GM04504 (cell line): ENCODE data around the gene OR51B6.
"Not testable (repeated sequence)": the region's sequence is repeated elsewhere in the genome, so short reads cannot be mapped to it uniquely, and the experiment has no call there.

Experiments
- DNase-seq: peaks from one replicate; pipeline ENCODE4 v3.0.0-alpha.2; 2012; ENCODE audit warnings: low read depth

The OR51B6 gene

DNA sequence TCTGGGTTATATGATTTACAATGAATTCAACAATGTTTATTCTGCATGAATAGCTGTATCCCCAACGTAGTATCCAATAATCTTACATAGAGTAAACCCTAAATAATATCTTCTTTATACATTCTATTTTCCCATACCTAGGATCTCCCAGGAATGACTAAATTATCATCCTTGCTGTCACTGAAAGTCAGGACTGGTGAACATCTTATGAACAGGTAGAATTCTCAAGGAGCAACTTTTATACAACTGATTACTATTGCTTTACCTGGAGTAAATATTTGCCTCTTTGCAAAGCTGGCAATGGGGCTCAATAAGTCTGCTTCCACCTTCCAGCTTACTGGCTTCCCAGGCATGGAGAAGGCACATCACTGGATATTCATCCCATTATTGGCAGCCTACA, at the start of gene OR51B6:
TSS of gene OR51B6 (plus strand) at position 301 of the 400 bp plus-strand sequence. CDS start at position 301, 0 bp downstream.
- DNase-seq = no peak

DNA sequence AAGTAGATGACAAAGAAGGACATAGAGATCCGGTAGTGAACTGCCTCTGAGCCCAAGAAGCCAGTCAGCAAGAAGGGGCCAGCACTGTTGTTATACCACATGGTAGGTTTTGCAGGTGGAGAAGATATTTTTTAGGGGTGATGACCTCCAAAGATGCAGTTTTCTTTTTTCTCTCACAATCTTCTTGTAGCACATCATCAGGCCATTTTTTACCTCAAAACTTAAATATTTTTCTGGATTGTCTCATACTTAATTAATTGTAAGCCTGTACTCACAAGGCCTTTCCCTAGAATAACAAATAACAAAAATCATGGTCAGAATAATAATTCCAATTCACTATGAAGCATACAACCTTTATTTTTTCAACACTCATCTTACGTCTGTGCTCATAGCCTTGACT, 49.5 kb upstream of the OR51B6 start, which contains the start of gene OR51B4:
TSS of gene OR51B4 (minus strand) at position 101 of the 400 bp plus-strand sequence. CDS start at position 101, 0 bp downstream.
- DNase-seq = no peak

- no peak for DNase-seq
Observed at GRCh38 chr11:5303626-5304025, 47.7 kb upstream of the OR51B6 start.

- no peak for DNase-seq
Observed at GRCh38 chr11:5304046-5304445, 47.3 kb upstream of the OR51B6 start.

DNA sequence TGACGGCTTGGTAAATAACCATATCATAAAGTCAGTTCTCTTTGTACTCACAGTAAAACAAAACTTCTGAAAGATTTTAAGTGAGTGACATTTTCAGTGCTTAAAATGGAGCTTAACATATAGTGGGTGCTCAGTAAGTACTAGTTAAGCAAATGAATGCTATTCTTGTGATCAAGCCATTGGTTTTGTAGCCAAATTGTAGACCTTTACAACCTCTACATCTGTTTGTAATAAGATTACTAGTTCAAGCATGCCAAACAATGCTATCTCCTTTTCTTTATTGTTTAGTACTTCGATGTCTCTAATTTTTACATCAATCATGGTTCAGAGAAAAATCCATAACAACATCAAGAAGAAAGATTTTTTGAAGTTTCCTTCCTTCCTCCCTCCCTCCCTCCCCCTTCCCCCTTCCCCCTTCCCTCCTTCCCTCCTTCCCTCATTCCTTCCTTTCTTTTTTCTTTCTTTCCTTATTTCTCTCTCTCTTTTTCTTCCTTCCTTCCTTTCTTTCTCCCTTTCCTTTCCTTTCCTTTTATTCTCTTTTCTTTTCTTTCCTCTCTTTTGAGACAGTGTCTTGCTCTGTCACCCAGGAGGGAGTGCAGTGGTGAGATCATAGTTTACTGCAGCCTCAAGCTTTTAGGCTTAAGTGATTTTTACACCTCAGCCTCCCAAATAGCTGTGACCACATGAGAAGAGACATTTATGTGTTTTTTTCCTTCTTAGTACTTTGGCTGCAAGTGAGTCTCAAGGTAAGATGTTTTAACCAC, 43.9 kb upstream of the OR51B6 start:
- DNase-seq = no peak

DNA sequence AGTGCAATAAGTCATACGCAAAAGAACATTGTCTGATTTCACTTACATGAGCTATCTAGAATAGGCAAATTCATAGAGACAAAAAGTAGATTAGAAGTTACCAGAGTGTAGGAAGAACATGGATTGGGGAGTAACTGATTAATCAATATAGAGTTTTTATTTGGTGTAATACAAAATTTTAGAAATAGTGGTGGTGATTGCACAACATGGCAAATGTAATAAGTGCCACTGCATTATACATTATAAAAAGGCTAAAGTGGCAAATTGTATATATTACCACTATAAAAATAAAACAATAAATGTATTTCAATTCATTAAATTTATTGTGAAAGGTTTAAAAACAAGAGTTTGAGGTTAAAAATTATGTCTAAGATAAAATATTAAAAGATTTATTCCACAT, 40.9 kb upstream of the OR51B6 start:
- no peak for DNase-seq

GRCh38 chr11:5313326-5314023, 37.8 kb upstream of the OR51B6 start:
- DNase-seq = not testable (repeated sequence)

- DNase-seq = no peak
Observed at GRCh38 chr11:5317292-5317691, 34.0 kb upstream of the OR51B6 start.

DNA sequence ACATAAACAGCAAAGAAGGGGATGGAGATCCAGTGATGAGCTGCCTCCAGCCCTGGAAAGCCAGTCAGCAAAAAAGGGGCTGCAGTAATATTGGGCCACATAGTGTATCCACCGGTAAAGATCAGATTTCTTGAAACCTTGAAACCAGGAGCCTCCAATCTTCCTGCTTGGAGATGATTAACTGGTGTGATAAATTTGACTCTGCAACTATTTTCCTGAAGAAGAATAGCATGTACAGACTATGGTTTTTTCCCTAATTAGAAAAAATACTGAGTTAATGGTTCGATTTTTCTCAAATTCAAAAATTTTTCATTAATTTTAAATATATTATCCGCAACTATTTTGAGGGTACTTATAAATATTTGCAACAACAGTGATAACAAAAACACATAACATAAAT, 27.1 kb upstream of the OR51B6 start, which contains the start of gene OR51B2:
TSS of gene OR51B2 (minus strand) at position 101 of the 400 bp plus-strand sequence. CDS start at position 101, 0 bp downstream.
- no peak for DNase-seq

DNA sequence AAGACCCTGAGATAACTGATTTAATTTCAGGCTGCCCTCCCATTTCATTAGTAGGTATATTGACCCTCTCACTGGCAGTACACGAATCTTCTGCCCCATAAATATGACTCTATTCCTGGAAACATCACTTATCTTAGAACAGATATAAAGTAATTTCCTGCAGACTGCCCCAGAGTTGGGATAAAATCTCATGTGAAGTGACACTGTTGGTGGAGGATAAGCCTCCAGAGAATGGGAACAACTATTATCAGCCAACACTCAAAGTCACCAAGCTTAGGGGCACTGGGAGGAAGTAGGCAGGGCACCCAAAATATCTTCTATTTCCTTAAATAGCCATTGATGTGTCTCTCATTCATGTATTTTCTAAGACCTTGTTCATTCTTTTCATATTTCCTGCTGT, 16.1 kb upstream of the OR51B6 start:
- no peak for DNase-seq

DNA sequence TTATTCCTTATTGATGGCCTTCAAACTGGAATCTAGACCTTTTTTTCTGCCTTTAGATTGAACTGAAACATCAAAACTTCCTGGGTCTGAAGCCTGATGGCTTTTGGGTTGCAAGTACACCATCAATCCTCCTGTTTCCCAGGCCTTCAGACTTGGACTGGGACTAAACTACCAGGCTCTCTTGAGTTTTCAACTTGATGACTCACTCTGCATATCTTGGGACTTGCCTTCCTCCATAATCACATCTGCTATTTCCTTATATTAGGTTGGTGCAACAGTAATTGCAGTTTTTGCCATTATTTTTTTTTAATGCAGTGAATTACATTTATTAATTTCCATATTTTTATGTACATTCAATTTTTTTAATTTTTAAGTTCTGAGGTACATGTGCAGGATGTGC, 15.0 kb upstream of the OR51B6 start:
- DNase-seq = peak; percentile 12

DNA sequence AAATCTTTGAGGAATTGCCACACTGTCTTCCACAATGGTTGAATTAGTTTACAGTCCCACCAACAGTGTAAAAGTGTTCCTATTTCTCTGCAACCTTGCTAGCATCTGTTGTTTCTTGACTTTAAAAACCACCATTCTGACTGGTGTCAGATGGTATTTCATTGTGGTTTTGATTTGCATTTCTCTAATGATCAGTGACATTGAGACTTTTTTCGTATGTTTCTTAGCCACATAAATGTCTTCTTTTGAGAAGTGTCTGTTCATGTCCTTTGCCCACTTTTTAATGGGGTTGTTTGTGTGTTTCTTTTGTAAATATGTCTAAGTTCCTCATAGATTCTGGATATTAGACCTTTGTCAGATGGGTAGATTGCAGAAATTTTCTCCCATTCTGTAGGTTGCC, 14.1 kb upstream of the OR51B6 start:
- not testable (repeated sequence) for DNase-seq

GRCh38 chr11:5339771-5340322, 11.5 kb upstream of the OR51B6 start:
- no peak for DNase-seq

- no peak for DNase-seq
Observed at GRCh38 chr11:5343474-5344335, 7.6 kb upstream of the OR51B6 start, which contains the start of gene OR51B5. Gene OR51B5, minus strand, starts transcription at chr11:5343524. Its CDS starts 0 bp downstream, at chr11:5343524.

DNA sequence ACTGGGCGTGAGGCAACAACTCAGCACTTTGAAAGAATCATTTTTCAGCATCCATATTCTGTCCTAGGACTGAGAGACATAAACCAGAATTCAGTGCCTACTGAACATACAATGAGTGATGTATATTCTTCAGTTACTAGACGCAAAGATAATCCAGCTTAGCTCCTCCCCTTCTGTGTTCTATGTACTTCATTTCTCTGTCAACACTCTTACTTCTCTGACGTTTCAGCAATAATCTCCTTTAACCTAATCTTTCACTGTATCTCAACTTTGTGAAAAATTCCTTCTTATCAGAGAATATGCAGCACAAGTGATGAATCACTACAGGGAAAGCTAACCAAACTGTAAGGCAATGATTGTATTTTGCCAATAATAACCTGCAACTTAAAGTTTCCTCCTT, 5.5 kb upstream of the OR51B6 start:
- DNase-seq = no peak

DNA sequence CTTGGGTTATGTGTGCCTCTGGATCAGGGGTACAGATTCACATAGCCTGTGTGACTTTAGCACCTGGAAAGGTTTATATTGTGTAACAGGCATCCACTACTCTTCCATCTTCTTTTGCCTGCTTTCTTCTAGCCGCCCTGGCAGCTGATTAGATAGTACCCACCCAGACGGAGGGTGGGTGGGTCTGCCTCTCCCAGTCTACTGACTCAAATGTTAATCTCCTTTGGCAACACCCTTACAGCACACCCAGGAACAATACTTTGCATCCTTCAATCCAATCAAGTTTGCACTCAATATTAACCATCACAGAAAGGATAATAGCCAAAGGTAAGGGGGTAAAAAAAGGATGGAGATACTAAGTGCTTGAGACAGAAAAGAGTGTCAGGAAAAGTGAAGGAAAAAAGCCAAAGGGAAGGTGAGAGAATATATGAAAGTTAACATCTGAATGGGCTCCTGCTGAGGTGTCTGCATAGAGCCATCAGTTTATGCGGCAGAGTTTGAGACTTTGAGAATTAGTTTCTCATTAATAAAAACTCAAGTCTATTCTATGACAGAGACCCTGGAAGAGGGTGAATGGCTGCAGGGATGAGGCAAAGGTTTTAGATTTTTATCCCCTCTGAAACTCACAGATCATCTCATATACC, 2.6 kb upstream of the OR51B6 start:
- DNase-seq = no peak

GRCh38 chr11:5349550-5349949, 1.8 kb upstream of the OR51B6 start:
- no peak for DNase-seq

DNA sequence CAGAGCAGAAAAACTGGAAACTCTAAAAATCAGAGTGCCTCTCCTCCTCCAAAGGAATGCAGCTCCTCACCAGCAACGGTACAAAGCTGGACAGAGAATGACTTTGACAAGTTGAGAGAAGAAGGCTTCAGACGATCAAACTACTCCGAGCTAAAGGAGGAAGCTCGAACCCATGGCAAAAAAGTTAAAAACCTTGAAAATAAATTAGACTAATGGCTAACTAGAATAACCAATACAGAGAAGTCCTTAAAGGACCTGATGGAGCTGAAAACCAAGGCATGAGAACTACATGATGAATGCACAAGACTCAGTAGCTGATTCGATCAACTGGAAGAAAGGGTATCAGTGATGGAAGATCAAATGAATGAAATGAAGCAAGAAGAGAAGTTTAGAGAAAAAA, 4.7 kb downstream of the OR51B6 start:
- not testable (repeated sequence) for DNase-seq

- no peak for DNase-seq
Observed at GRCh38 chr11:5362017-5362625, 10.8 kb downstream of the OR51B6 start.

DNA sequence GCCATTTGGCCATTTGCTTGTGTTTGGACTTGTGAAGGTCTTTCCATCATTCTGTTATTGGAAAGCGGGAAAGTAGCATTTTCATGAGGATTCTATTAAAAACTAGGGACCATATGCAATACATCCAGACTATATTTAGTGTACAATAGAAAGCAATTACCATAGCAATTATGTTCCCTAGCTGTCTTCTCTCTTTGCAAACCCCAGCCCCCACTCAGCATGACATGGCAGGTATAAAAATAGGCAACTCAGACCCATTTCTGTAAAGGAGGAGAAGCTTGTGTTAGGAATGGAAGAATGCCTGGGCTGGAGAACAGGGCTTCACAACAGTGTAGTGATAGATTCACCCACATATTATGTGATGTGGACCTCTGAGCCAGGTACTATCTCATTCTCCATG, 12.4 kb downstream of the OR51B6 start:
- no peak for DNase-seq

DNA sequence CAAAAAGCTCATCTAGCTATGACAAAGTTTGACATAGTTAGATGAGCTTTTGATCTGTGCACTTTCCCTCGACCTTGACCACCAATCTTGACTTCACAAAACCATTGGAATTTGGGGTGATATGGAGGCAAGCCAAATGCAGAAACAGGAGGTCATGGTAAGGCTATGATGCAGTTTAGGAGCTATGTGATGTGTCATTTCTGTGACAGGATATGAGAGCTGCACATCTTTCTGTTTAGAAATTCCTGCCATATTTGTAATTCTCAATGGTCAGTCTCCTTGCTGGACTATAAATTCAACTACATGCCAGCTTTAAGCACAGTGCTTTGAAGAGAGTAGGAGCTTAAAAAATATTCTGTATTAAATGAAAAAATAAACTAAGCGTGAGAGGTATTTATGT, 12.9 kb downstream of the OR51B6 start:
- DNase-seq = peak; percentile 46
